ENCODE measurements around the gene EMC8.

GRCh38 chr16:85752511-85753420 is 46.6 kb downstream of the EMC8 start:
- TF ChIP-seq CTCF (optimal IDR thresholded peaks at IDR 0.05 in 1 of 3, IDR thresholded peaks at IDR 0.05 in 1 of 3, conservative IDR thresholded peaks at IDR 0.05 in 1 of 3; ENCODE audit: extremely low read depth in 1 of 3, insufficient read depth in 2 of 3, low read length in 3 of 3) (peak; percentile 55 to 68 (median 65)), EZH2 (IDR thresholded peaks at IDR 0.05; ENCODE audit: low read length) (no peak)
